Esophagus mucosa (tissue), 1 donor: ENCODE measurements around the gene GRM6. TPM values are rescaled to one million over a fixed set of nuclear protein-coding genes. Genes with fewer than 3 reads are reported as not detected.

Source experiments
- ATAC-seq: fragments of 200-7000 bp; cut with Tn5 transposase; one replicate; pipeline ENCODE4 v1.9.1; 2020
- total RNA-seq: library from RNA; stranded (reverse); gene quantifications from one replicate; pipeline ENCODE4 v1.2.4, GENCODE V29; 2023
- donor health status: DM: yes; HTN: yes; CAD: no.

The GRM6 gene
- total RNA-seq = not detected

GRCh38 chr5:178994580-178995340, at the start of gene GRM6:
TSS of gene GRM6 (minus strand) at chr5:178995320. CDS start at chr5:178994944, 376 bp downstream.
- no peak for ATAC-seq

GRCh38 chr5:179044765-179045164, 49.6 kb upstream of the GRM6 start:
- ATAC-seq = no peak

GRCh38 chr5:179033004-179033580, 38.0 kb upstream of the GRM6 start:
- no peak for ATAC-seq

- peak; percentile 99 for ATAC-seq
These were observed 28.5 kb upstream of the GRM6 start, which contains the start of gene ZNF879 for GRCh38 chr5:179023528-179024189. TSS of gene ZNF879 (plus strand) at chr5:179023804. CDS start at chr5:179025005, 1,201 bp downstream.

- no peak for ATAC-seq
These were observed 13.5 kb upstream of the GRM6 start for GRCh38 chr5:179008667-179009066.

- ATAC-seq = no peak
These were observed 11.4 kb upstream of the GRM6 start for GRCh38 chr5:179006564-179006963.

GRCh38 chr5:178998441-178998840, 3.3 kb upstream of the GRM6 start:
- no peak for ATAC-seq

GRCh38 chr5:178997191-178997590, 2.1 kb upstream of the GRM6 start:
- ATAC-seq = no peak

GRCh38 chr5:178996156-178996555, 1.0 kb upstream of the GRM6 start:
- ATAC-seq = no peak

GRCh38 chr5:178995341-178995690, 196 bp upstream of the GRM6 start:
- no peak for ATAC-seq

- no peak for ATAC-seq
These were observed 1.1 kb downstream of the GRM6 start for GRCh38 chr5:178993955-178994579.

GRCh38 chr5:178993236-178993765, 1.8 kb downstream of the GRM6 start:
- ATAC-seq = no peak

- no peak for ATAC-seq
These were observed 2.7 kb downstream of the GRM6 start for GRCh38 chr5:178992291-178992895.

GRCh38 chr5:178991190-178992145, 3.7 kb downstream of the GRM6 start:
- ATAC-seq = no peak

GRCh38 chr5:178990491-178990890, 4.6 kb downstream of the GRM6 start:
- ATAC-seq = no peak

- no peak for ATAC-seq
These were observed 5.8 kb downstream of the GRM6 start for GRCh38 chr5:178989311-178989710.

- no peak for ATAC-seq
These were observed 6.5 kb downstream of the GRM6 start for GRCh38 chr5:178988436-178989220.

- no peak for ATAC-seq
These were observed 8.7 kb downstream of the GRM6 start for GRCh38 chr5:178986326-178986960.

- ATAC-seq = no peak
These were observed 10.7 kb downstream of the GRM6 start for GRCh38 chr5:178984145-178985072.
